Stimulated activated CD4-positive, alpha-beta T cell treated with anti-CD3 and anti-CD28 coated beads, Interleukin-12 subunit alpha, Interleukin-12 subunit beta, amount 100 ng/mL, for 24 hours (primary cell): ENCODE results near the gene INPP5A.
"Not testable (repeated sequence)": the region's sequence is repeated elsewhere in the genome, so short reads cannot be mapped to it uniquely, and the experiment has no call there.

Source experiments
- DNase-seq, 2 experiments: peaks; one replicate each; pipeline ENCODE4 v3.0.0-alpha.2; 2020; ENCODE audit warnings: low read depth in 2 of 2

Gene INPP5A

GRCh38 chr10:132537684-132538001, at the start of gene INPP5A:
TSS of gene INPP5A (plus strand) at chr10:132537787. CDS start at chr10:132538097, 310 bp downstream.
- no peak for DNase-seq

DNA sequence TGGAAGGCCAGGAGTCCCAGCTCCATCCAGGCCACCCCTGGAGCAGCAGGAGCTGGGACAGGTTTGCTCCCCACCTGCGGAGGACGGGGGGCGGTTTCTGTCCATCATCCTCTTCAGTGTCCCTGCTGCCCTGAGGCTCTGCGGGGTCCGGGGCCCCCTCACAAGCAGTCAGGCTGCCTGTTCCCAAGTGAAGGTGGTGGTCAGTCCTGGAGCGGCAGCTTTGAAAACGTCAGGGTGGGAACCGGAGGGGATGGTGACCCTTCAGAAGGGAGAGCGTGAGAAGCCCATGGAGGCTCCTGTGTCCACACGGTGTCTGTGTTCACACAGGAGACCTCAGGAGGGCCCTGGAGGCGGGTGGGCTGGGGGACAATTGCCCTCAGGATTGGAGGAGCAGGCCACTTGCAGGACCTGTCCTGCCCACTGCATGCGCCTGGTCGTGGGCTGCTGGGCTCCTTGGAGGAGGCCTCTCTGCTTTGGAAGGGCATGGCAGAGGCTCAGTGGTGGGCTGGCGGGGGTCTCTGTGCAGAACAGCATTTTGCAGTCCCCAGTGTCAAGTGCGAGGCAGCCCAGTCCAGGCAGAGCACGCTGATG, 49.3 kb upstream of the INPP5A start:
- no peak for DNase-seq

DNA sequence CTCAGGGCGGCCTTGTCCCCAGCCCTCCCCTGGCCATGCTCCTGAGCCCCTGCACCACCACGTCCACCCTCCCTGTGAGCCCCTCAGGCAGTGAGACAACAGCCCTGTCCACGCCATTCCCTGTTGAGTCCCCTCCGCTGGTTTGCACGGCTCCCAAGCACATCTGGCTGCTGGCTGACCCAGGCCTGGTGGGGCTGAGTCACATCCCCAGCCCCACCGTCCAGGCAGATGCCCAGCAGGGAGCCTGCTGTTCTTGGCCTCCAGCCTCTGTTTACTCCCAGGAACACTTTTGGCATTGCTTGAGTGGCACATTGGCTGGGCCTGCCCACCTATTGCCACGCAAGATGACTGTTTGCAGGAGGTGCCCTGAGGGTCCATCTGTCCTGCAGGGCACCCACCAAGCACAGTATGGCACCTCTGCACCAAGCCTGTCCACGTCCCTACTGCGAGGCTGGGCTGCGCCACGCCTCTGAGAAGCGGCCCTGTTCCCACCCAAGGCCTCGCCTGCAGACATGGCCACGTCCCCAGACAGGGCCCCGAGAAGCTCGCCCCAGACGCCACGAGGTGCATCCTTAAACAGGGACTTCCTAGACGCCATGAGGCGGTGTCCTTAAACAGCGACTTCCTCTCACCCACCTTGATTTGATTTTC, 48.4 kb upstream of the INPP5A start:
- no peak for DNase-seq

- DNase-seq: no peak
Observed at GRCh38 chr10:132489704-132490534, 47.7 kb upstream of the INPP5A start.

DNA sequence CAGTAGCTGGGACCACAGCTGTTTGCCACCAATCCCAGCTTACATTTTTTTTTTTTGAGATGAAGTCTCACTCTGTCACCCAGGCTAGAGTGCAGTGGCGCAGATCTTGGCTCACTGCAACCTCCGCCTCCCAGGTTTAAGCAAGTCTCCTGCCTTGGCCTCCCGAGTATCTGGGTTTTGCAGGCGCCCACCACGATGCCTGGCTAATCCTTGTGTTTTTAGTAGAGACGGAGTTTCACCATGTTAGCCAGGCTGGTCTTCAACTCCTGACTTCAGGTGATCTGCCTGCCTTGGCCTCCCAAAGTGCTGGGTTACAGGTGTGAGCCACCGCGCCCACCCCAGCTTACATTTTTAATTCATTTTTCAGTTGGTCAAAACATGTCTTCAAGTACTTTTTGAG, 46.1 kb upstream of the INPP5A start:
- DNase-seq: not testable (repeated sequence)

DNA sequence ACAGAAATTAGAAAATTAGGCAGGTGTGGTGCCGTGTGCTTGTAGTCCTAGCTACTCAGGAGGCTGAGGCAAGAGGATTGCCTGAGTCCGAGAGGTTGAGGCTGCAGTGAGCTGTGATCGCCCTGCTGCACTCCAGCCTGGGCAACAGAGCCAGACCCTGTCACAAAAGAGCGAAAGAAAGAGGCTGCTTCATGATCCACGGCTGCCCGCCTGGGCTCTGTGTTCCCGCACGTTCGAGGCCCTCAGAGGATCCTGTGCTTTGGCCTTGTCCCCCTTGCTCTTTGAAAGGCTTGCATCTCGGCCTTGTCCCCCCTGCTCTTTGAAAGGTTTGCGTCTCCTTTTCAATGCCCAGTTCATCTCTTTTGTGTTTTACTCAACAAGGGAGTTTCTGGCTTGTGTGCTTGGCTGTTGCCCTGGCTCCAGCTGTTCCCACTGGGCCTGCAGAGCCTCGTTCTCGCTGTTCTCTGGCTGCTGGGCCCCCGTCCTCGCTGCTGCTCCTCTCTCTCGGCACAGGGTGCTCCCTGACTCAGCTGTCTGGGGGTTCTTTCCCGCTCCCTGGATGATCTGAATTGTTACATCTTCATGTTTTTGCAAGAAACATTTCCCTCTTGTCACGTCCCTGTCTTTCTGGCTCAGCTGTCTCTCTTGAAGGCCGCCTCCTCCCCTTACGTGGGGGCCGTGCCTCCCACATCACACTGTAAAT, 45.1 kb upstream of the INPP5A start:
- no peak for DNase-seq

DNA sequence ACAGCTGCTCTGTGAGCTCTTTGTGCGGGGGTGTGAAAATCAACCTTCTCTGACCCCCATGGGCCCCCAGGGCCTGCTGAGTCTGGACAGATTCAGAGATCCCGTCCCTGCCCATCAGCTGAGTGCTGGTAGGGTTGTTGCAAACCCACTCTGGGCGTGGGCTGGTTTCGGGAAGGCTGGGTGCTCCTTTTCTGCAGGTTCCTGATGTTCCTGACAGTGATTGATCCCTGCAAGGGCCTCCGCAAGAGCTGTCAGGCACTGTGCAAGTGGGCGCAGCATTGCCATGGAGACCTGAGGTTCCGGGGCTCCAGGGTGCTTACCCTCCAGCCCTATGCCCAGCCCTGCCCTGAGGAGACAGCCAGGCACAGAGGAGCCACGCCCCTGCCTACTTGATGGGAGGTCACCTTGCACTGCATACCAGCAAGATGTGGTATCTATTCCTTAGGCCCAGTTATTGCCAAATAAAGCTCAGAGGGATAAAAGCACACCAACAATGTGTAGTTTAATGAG, 44.3 kb upstream of the INPP5A start:
- DNase-seq: no peak

DNA sequence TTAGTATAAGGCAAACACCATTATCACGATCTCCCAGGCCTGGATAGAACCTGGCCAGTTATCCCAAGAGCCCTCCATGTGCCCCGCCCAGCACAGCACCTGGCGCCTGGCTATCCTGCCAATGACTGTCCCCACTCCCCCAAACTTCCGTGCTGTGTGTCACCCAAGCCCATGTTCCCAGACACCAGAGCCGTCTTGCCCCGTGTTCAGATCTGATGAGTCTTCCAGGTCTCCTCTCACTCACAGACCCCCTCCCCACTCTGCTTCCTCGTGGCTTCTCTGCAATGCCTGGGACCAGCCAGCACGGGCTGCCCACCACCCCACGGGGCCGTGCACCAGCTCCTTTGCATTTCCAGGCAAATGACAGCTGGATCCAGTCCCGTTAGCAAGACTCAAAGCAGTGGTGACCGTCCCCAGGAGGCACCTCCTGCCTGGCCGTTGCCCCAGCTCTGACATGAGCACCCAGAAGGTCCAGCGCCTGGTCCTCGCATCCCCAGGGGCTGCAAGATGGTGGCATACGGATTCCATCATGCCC, 43.8 kb upstream of the INPP5A start:
- no peak for DNase-seq

GRCh38 chr10:132494866-132495630, 42.5 kb upstream of the INPP5A start:
- DNase-seq: no peak

GRCh38 chr10:132496360-132497062, 41.1 kb upstream of the INPP5A start:
- DNase-seq: no peak

DNA sequence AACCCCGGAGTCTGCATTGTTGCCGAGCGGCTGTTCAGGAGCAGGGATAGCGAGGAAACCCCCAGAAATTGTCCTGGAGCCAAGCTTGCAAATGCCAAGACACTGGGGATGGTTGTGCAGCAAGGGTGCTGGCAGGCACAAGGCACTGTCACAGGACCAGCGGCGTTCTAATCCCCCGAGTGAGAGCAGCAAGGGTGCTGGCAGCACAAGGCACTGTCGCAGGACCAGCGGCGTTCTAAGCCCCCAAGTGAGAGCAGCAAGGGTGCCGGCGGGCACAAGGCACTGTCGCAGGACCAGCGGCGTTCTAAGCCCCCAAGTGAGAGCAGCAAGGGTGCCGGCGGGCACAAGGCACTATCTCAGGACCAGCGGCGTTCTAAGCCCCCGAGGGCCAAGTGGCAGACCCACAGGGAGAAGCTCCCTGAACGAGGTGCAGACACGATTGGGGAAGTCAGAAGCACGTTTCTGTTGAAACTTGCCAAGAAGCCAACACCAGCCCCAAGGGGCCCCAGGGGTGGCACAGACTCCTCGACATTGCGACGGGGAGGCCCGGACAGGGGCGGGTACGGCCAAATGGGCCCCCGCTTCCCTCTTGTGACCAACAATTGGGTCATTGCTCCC, 40.4 kb upstream of the INPP5A start:
- no peak for DNase-seq

DNA sequence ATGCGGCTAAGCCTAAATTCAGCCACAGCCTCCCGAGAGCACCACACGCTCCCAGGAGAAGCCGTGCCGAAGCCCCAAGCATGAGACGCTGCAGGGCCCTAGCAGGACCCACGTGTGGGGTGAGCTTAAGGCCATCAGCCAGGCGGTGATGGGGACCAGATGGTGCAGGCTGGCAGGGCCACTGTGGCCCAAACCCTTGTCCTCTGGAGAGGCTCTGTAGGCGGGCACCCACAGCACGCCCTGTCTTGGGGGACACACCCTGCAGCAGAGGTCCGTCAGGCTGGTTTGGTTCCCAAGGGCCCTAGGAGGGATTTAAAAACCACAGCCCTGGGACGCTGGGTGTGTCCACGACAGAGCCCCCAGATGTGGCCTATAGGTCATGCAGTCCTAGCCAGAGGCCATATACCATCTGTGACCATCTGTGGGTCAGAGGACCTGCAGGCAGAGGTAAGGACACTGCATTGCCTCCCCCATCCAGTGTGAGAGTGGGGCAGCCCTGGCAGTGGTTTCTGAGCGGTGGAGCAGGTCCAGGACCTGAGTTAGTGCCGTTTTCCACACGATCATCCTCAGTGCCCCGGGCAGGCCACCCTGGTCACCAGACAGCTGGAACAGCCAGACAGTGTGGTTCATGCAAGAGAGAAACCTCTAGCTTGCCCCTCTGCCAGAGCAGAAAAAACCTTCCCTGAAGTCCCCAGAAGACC, 39.6 kb upstream of the INPP5A start:
- DNase-seq: no peak

DNA sequence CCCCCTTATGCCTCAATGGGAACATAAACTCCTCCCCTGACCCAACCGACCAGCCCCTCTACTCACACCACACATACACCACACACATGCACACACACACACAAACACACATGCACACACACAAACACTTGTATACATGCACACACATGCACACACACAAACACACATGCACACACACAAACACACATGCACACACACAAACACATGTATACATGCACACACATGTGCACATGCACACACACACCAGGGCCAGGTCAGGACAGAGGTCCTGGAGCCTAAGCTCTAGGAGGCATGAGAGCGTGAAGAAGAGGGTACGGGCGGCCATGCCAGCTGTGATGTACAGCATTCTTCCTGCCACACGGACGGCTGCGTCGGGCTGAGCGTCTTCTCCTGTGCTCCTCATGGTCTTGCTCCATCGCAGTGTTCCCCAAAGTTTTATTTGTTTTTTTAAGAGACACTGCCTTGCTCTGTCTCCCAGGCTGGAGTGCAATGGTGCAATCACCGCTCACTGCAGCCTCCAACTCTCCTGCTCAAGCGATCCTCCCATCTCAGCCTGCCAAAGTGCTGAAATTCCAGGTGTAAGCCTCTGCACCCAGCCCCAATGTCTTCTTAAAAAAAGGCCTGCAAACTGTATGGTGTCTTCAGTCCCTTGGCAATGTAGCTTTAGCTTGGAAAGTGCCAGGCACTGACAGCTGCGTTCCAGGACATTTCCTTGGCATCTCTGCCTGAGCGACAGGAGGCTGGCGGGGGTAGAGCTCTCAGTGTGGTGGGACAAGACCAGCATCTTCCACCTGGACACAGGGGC, 38.8 kb upstream of the INPP5A start:
- DNase-seq: no peak

GRCh38 chr10:132499367-132499685, 38.3 kb upstream of the INPP5A start:
- no peak for DNase-seq

GRCh38 chr10:132500781-132501415, 36.7 kb upstream of the INPP5A start:
- no peak for DNase-seq

GRCh38 chr10:132502544-132503300, 34.9 kb upstream of the INPP5A start:
- no peak for DNase-seq

DNA sequence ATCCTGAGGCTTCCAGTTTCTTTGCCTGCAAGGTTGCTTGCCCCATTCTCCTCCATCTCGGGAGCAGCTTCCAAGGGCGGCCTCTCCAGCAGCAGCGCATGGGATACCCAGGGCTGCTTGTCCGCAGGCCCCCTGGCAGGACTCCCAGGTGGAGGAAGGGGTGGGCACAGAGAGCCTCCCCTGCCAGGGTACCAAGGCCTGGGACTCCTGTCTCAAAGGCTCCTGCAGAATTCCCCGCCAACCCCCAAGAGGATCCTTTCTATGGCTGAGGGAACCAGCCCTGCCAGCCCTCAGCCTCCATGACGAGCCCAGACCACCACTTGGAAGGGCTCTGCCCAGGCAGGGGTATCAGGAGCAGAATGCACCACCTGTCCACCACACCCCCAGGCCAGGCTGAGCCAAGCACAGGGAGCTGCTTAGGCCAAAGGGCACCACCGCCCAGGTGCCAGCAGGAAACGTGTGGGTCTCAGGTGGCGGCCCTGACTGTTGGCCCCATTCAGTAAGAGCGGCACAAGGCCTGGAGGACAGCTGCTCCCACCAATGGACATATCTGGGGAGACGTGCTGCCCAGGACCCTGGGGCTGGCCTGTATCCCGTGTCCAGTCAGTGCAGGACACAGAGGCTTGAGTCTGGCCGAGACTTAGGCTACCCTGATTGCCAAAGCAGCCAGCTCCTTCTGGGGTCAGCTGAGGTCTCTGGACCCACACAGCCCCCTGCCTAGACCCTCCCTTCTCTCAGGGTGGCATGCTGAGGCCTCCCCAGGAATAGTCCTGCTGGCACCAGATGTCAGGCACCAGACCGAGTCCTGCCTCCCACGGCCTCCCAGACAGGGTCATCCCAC, 33.8 kb upstream of the INPP5A start:
- no peak for DNase-seq
